Ovary (tissue), 9 donors: ENCODE data around the gene GOLGA1. TPM values are rescaled to one million over a fixed set of nuclear protein-coding genes. Genes with fewer than 3 reads are reported as not detected.

Source experiments
- DNase-seq, 5 donors: peaks; one replicate each; pipeline ENCODE4 v3.0.0-alpha.2; 2019 to 2020
- H3K27ac ChIP-seq, 2 donors: fragments of 200-600 bp; one replicate each; pipeline versions ENCODE4 v1.5.1 to v1.8.0; 2019 to 2022
- H3K27me3 ChIP-seq: fragments of 200-600 bp; one replicate; pipeline ENCODE4 v1.8.0; 2022
- H3K36me3 ChIP-seq: fragments of 200-600 bp; sonication (generic); one replicate; pipeline ENCODE4 v1.5.1; 2019
- H3K4me1 ChIP-seq: one replicate; pipeline ENCODE4 v1.8.1; 2013; ENCODE audit warnings: mild to moderate bottlenecking, moderate library complexity; ENCODE audit not compliant: insufficient read depth
- H3K4me3 ChIP-seq: fragments of 200-600 bp; sonication (generic); one replicate; pipeline ENCODE4 v1.5.1; 2017
- H3K9me3 ChIP-seq, 2 donors: fragments of 200-600 bp in 1 of 2; sonication (generic) in 1 of 2; one replicate each; pipeline versions ENCODE4 v1.5.1 to v1.8.1; 2013 to 2019; ENCODE audit warnings: mild to moderate bottlenecking in 1 of 2, moderate library complexity in 1 of 2
- EP300 ChIP-seq: sonication (generic); formaldehyde crosslinking; IDR thresholded peaks from one replicate; pipeline ENCODE4 v1.6.1; 2017; ENCODE audit warnings: antibody characterized with exemption
- POLR2A ChIP-seq: fragments of 450-650 bp; IDR thresholded peaks from one replicate; pipeline ENCODE4 v1.6.1; 2017; ENCODE audit warnings: antibody characterized with exemption, mild to moderate bottlenecking, moderate library complexity
- WGBS, 3 donors: extraction: QIAGEN DNeasy Blood & Tissue Kit in 1 of 3; methylation state at CpG; one replicate each; pipeline versions ENCODE4 v1.1.5 to v1.1.7; 2013 to 2017; 5-methylcytosine and 5-hydroxymethylcytosine counted together
- intact Hi-C, 4 donors: fragments of 100-400 bp; cut with DNase I; formaldehyde crosslinking; loops; one replicate each; pipeline versions ENCODE4 v1.11.0 to v1.15.1; 2022 to 2023
- polyA plus RNA-seq, 2 donors: library from polyadenylated mRNA; stranded (reverse); fragments of 200-250 nt in 1 of 2; fragments of 350-450 nt in 1 of 2; fragmentation: Illumina TruSeq in 1 of 2; extraction: RNeasy Lipid Tissue Mini Kit (QIAGEN cat#74804) in 1 of 2; gene quantifications; one replicate each; pipeline ENCODE4 v1.2.3, GENCODE V29; 2013 to 2014
- total RNA-seq, 7 donors: library from RNA; depleted of rRNA in 2 of 7; stranded (reverse); fragments of >200 nt in 2 of 7; fragmentation: NEBNext Ultra II Directional in 3 of 7; extraction: Animal tissue kit (Norgen Biotek cat#: 25700) in 3 of 7; gene quantifications; one replicate each; pipeline versions ENCODE4 v1.1.0 to v1.2.4, GENCODE V29; 2016 to 2023
- TF ChIP-seq, protein P1 (sequence below), 3 donors: fragments of 450-650 bp in 2 of 3; fragments of 200-600 bp in 1 of 3; IDR thresholded peaks; one replicate each; pipeline versions ENCODE4 v1.5.1 to v1.8.0; 2016 to 2022; ENCODE audit warnings: antibody characterized with exemption in 3 of 3, mild to moderate bottlenecking in 1 of 3
- donor health status: DM: no; HTN: no; CAD: no; lungs with moderate emphysema.
- donor health status: DM: no; HTN: no; CAD: no.
- donor health status: Bipolar disorder and iron deficiency.
- donor health status: DM: yes; HTN: yes; CAD: no.
- donor health status: DM: no; HTN: no; CAD: no.
- donor health status: DM: yes; HTN: yes; CAD: no.

GOLGA1 gene
- total and polyA plus RNA-seq, 9 donors: 7.6 to 26.8 (median 15.4) TPM

DNA sequence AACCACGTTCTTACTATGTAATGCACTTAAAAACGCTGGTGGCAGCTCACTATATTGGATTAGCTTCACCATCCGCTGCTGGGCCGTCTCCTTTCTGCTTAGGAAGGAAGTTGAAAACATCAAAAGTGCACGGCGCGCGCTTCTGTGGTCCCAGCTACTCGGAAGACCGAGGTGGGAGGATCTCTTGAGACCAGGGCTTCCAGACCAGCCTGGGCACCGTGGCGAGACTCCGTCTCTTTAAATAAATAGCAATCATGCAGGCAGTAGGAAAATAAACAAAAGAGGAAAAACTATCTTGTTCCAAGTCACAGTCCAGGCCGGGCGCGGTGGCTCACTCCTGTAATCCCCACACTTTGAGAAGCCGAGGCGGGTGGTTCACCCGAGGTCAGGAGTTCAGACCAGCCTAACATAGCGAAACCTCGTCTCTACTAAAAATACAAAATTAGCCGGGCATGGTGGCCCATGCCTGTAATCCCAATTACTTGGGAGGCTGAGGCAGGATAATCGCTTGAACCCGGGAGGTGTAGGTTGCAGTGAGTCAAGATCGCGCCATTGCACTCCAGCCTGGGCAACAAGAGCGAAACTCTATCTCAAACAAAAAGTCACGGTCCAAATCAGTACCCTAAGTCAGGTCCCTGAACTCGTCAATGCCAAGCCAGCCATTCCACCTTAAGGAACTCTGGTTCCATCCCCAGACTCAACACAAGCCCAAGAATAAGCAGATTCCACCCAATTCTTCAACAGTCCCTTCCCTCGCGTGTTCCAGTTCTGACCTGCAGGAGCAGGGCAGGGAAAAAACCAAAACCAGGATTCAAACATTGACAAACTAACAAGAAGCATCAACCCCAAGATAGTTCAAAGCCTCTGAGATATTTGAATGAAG lies 1.0 kb upstream of the GOLGA1 start:
- TF ChIP-seq, protein P1, sequence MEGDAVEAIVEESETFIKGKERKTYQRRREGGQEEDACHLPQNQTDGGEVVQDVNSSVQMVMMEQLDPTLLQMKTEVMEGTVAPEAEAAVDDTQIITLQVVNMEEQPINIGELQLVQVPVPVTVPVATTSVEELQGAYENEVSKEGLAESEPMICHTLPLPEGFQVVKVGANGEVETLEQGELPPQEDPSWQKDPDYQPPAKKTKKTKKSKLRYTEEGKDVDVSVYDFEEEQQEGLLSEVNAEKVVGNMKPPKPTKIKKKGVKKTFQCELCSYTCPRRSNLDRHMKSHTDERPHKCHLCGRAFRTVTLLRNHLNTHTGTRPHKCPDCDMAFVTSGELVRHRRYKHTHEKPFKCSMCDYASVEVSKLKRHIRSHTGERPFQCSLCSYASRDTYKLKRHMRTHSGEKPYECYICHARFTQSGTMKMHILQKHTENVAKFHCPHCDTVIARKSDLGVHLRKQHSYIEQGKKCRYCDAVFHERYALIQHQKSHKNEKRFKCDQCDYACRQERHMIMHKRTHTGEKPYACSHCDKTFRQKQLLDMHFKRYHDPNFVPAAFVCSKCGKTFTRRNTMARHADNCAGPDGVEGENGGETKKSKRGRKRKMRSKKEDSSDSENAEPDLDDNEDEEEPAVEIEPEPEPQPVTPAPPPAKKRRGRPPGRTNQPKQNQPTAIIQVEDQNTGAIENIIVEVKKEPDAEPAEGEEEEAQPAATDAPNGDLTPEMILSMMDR (IDR thresholded peaks at IDR 0.05): no peak
- TF ChIP-seq EP300 (no peak), POLR2A (no peak)
- intact Hi-C loops: loop anchor here in 1 of 4 donors (5.0 kb wide), 1 partner anchor 200 kb away; the partner anchor contains the start of gene SCAI
- Histone ChIP-seq H3K27me3 (no peaks in the 10 kb centered on the region), H3K36me3 (no peaks in the 10 kb centered on the region), H3K27ac (peak overlapping the region; percentile 86 to 97), H3K4me1 (peaks cover 5% of the 10 kb centered on the region), H3K9me3 (no peaks in the 10 kb centered on the region), H3K4me3 (peak overlapping the region; percentile 91)
- DNase-seq: peak; percentile 44 to 72 (median 51)
- WGBS, 3 donors: 15 to 22% (median 17%) methylated on average over 31 of the region's 31 CpGs

DNA sequence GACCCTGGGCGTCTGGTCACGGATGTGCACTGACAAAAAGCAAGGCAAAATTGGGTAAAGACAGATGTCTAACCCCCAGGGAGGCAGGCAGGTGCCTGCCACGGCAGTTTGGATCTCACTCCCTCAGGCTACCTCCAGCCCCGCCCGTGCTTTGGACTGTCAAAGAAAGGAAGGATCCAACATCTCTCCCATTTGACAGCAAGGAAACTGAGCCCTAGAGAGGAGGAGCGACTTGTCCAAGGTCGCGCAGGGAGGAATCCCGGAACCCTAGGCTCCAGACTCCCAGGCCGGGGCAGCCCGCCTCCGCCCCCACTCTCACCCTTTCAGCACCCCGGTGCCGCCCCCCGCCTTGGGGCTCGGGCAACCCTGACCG lies 376 bp downstream of the GOLGA1 start:
- Histone ChIP-seq H3K4me3 (peak overlapping the region; percentile 91), H3K4me1 (peaks cover 5% of the 10 kb centered on the region), H3K36me3 (no peaks in the 10 kb centered on the region), H3K27ac (peak overlapping the region; percentile 86 to 97), H3K9me3 (no peaks in the 10 kb centered on the region), H3K27me3 (no peaks in the 10 kb centered on the region)
- TF ChIP-seq, protein P1 (IDR thresholded peaks at IDR 0.05): peak in 1 of 3 donors; percentile 9
- no peak for TF ChIP-seq POLR2A
- WGBS, 3 donors: 0 to 1% (median 0%) methylated on average over 17 of the region's 17 CpGs
- intact Hi-C loops: loop anchor here in 1 of 4 donors (5.0 kb wide), 1 partner anchor 202 kb away; the partner anchor contains the start of gene SCAI
- DNase-seq: no peak

DNA sequence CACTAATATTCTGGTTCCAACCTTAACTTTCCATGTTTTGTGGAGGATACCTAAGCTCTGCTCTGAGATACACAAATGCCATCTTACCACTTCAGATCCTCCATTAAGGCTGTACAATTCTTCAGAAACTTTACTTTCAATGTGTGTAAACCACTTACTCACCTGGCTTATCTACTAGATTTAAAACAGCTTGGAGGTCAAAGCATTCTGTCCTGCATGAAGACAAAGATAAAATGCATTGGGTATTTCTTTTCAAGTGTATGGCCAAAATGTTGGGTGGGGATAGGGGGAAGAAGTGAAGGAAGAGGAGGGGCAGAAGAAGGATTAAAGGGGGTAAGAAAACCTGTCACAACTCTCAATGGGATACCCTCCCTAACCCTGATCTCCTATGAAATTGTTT lies 939 bp downstream of the GOLGA1 start:
- peak overlapping the region; percentile 91 for H3K4me3 ChIP-seq
- H3K27me3 ChIP-seq: no peaks in the 10 kb centered on the region
- intact Hi-C loops: loop anchor here in 1 of 4 donors (5.0 to 10.0 kb wide), 2 partner anchors 65 to 202 kb away; partner anchors contain the start of gene SCAI
- DNase-seq: no peak
- H3K4me1 ChIP-seq: peaks cover 5% of the 10 kb centered on the region
- no peaks in the 10 kb centered on the region for H3K9me3 ChIP-seq
- no peaks in the 10 kb centered on the region for H3K36me3 ChIP-seq
- TF ChIP-seq EP300: no peak
- TF ChIP-seq, protein P1 (IDR thresholded peaks at IDR 0.05): no peak
- TF ChIP-seq POLR2A: no peak
- peak overlapping the region; percentile 86 to 97 for H3K27ac ChIP-seq

DNA sequence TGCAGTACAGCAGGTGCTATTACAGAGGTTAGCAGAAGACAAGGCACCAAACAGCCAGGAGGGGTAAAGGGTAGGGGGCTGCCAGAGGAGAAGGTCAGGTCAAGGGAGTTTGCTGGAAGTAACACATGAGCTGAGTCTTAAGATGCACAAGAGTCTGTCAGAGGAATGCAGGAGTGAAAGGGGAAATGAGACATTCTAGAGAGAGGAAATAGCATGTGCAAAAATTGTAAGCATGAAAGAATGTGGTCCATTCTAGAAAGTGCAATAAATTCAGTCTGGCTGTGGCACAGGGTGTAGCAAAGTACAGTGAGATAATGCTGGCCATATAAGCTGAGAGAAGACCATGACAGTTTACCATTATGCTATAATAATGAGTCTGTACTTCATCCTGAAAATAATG lies 6.6 kb downstream of the GOLGA1 start:
- no peak for DNase-seq
- TF ChIP-seq, protein P1 (IDR thresholded peaks at IDR 0.05): no peak
- TF ChIP-seq POLR2A: no peak
- no peak for TF ChIP-seq EP300
- intact Hi-C loops: loop anchor here in 1 of 4 donors (10.0 kb wide), 1 partner anchor 59 kb away; no protein-coding TSS in a partner anchor
- Histone ChIP-seq H3K9me3 (no peaks in the 10 kb centered on the region), H3K4me1 (no peaks in the 10 kb centered on the region), H3K27me3 (no peaks in the 10 kb centered on the region), H3K36me3 (peaks cover 2% of the 10 kb centered on the region), H3K27ac (no peak overlapping the region), H3K4me3 (no peak overlapping the region)
